GM18508 (cell line): Measurements from ENCODE around the gene DUS3L.
A peak's percentile ranks its signal among the peaks of the same experiment; 100 is the strongest.

Source experiments
- ATAC-seq: cut with Tn5 transposase; IDR thresholded peaks from one replicate; pipeline ENCODE4 v1.9.1; 2021; ENCODE audit warnings: moderate number of reproducible peaks; ENCODE audit not compliant: insufficient read depth, unreplicated experiment

Gene DUS3L, protein sequence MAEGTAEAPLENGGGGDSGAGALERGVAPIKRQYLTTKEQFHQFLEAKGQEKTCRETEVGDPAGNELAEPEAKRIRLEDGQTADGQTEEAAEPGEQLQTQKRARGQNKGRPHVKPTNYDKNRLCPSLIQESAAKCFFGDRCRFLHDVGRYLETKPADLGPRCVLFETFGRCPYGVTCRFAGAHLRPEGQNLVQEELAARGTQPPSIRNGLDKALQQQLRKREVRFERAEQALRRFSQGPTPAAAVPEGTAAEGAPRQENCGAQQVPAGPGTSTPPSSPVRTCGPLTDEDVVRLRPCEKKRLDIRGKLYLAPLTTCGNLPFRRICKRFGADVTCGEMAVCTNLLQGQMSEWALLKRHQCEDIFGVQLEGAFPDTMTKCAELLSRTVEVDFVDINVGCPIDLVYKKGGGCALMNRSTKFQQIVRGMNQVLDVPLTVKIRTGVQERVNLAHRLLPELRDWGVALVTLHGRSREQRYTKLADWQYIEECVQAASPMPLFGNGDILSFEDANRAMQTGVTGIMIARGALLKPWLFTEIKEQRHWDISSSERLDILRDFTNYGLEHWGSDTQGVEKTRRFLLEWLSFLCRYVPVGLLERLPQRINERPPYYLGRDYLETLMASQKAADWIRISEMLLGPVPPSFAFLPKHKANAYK

GRCh38 chr19:5790559-5791520 lies at the start of gene DUS3L:
TSS of gene DUS3L (minus strand) at chr19:5791163. CDS start at chr19:5791141, 22 bp downstream.
- ATAC-seq, result peak; percentile 51

GRCh38 chr19:5839065-5840017 lies 48.4 kb upstream of the DUS3L start, which contains the start of gene FUT6:
TSS of gene FUT6 (minus strand) at chr19:5839702. CDS start at chr19:5832567, 7,135 bp downstream.
- no peak for ATAC-seq

GRCh38 chr19:5838353-5839064 lies 47.5 kb upstream of the DUS3L start:
- ATAC-seq, result no peak

- no peak for ATAC-seq
Measured at GRCh38 chr19:5837761-5838352, 46.9 kb upstream of the DUS3L start.

DNA sequence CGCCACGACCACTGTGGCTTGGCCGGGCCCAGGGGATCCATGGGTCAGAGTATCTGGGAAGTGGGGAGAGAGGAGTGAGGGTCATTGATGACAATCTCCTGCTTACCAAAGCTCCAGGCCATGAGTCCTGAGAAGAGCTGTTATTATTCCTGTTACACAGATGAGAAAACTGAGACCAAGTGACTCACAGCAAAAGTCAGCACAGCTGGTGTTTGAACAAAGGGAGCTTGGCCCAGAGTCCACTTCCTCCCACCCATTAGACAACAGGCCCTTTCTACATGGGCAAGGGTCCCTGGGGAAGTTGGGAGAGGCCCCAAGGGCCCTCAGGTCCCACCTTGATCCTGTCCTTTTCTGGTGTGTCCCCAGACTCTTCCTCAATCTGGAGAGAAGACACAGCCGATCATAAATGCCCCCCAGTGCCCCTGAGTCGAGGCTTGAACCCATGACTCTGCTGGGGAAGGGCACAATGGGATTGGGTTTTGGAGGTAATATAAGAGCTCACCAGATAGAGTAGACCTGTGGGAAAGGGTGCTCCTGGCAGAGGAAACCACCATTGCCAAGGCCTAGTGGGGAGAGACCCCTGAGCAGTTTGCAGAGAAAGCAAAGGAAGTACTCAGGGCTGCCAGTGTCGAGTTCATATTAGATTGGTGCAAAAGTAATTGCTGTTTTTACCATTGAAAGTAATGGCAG lies 41.7 kb upstream of the DUS3L start:
- no peak for ATAC-seq

GRCh38 chr19:5832061-5832460 lies 41.1 kb upstream of the DUS3L start:
- no peak for ATAC-seq

GRCh38 chr19:5831159-5831558 lies 40.2 kb upstream of the DUS3L start:
- ATAC-seq, result no peak

DNA sequence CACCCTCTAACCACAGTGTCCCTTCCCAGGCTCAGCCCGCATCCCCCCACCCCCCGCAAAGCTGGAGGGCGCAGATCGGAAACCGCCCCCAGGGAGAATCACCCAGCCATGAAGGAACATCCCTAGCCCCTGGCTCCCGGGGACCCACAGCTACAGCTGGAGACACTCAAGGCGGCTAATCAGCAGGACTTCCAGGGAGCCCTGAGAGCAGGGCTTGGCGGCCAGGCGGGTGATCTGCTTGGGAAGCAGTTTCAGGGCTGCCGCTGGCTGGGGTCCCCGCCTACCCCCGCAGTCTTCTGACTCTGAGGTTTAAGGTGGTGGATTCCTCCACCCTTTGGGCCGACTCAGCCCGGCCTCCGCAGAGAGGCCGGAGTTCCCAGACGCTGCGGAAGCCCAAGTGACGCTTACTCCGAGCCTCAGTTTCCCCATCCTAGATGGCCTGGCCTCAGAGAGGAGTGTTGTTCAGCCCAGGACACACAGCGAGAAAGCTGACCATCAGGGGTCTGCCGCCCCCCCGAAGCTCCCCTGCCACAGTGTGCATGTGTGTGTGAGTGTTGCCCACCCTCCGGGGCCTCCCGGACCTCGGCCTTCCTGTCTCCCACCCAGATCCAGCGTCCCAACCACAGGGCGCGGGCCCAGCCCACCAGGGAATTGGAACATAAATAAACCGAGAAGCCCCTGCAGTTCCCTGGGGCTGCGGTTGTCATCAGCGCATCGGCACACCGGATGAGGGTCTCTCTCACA lies 38.8 kb upstream of the DUS3L start:
- no peak for ATAC-seq

DNA sequence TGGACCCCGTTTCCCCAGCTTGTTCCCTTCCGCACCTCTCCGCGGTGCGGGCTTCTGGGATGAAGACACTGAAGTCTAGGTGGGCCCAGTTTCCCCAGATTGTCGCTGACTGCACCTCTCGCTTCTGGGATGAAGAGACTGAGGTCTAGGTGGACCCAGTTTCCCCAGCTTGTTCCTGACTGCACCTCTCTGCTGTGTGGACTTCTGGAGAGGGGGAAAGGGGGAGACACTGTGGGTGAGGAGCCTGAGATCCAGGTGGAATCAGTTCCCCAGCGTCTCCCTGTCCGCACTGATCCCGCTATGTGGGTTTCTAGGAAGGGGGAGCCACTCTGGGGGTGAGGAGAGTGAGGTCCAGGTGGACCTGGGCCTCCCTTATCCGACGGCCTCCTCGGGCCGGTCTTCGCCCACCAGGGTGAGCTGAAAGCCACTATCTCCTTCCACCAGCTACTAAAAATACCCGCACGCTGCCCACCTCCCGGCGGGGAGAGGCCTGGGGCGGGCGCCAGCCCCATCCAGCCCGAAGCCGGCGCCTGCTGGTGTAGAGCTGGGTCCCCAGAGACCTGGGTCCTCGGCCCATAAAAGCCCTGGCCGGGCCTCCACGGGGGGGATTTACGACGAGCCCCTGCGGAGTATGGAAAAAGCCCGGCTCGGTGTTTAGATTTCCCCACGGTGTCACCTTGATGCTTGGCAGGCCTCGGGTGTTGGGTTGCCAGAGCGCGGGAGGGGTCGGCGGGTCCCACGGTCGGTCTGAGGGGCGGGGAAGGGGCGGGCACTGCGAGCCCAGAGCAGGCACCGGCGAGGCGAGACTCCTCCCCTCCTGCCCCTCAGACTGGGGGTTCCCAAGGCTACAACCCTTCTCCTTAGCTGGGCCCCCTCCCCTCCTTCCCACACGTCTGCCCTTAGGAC lies 38.0 kb upstream of the DUS3L start:
- ATAC-seq, result no peak

- peak; percentile 37 for ATAC-seq
Measured at GRCh38 chr19:5827891-5828660, 37.1 kb upstream of the DUS3L start.

- no peak for ATAC-seq
Measured at GRCh38 chr19:5827342-5827890, 36.5 kb upstream of the DUS3L start.

GRCh38 chr19:5826531-5827341 lies 35.8 kb upstream of the DUS3L start:
- ATAC-seq, result no peak

DNA sequence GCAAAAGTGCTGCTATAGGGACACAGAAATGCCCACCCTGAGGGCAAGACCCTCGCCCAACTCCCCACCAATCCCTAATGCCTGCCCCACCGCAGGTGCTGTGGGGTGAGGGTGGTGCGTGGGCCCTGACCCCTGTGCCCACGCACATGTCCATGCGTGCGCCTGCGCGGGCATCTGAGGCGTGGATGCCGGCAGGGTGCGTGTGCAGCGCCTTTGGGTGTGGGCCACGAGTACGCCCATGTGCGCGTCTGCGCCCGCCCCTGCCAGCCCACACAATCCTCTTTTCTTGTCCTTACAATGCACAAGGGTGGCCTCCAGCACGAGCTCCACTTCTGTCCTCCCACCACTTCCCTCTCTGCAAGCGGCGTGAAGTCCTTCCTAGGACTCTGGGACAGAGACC lies 34.2 kb upstream of the DUS3L start:
- ATAC-seq, result no peak

- no peak for ATAC-seq
Measured at GRCh38 chr19:5824751-5825150, 33.8 kb upstream of the DUS3L start.
